B cell (primary cell): ENCODE measurements around the gene EZH2.

Experiments
- CTCF ChIP-seq: fragments of 200-600 bp; IDR thresholded peaks from one replicate; pipeline ENCODE4 v1.8.0; 2022; ENCODE audit warnings: antibody characterized with exemption, mild to moderate bottlenecking
- EZH2 ChIP-seq: IDR thresholded peaks from 2 replicates; pipeline ENCODE4 v1.6.1; 2012; ENCODE audit warnings: borderline replicate concordance, low read depth, mild to moderate bottlenecking, moderate library complexity, low read length; ENCODE audit not compliant: insufficient read depth, poor library complexity, severe bottlenecking

DNA sequence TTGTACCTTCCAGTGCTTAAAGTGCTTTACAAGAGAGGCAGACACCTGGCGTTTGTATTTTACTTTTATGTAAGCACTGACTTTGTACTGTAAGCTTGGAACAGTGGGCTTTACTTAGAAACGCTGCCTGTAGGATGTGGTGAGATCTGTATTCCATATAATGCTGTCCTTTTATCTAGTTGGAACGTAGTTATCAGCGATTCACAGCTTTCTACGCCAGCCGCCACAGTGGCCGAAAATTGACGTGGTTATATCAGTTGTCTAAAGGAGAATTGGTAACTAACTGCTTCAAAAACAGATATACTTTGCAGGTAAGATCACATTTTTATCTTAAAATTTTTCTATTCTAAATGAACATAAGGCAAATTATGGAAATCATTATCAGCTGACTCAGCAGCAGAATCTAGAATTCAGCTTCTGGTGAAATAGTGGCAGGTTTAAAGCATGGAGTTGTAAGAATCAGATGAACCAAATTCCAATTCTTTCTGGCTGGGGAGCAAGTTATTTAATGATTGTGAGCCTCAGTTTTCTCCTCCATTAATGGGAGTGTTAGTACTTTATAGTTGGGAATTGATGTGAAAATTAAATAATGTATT lies 93.9 kb downstream of the EZH2 start:
- TF ChIP-seq CTCF = no peak
- TF ChIP-seq EZH2 = no peak
